GM21723 (cell line): Measurements from ENCODE around the gene CDK18.

ENCODE experiments used
- ATAC-seq: cut with Tn5 transposase; IDR thresholded peaks from one replicate; pipeline ENCODE4 v1.9.1; 2021; ENCODE audit warnings: mild to moderate bottlenecking, moderate library complexity; ENCODE audit not compliant: unreplicated experiment

CDK18 gene

GRCh38 chr1:205567716-205568115, 63.2 kb downstream of the CDK18 start:
- ATAC-seq, result no peak

- no peak for ATAC-seq
Observed at GRCh38 chr1:205568135-205568468, 63.6 kb downstream of the CDK18 start.

- ATAC-seq, result no peak
Observed at GRCh38 chr1:205568469-205569361, 64.2 kb downstream of the CDK18 start.

- no peak for ATAC-seq
Observed at GRCh38 chr1:205569411-205570172, 65.1 kb downstream of the CDK18 start.

- ATAC-seq, result no peak
Observed at GRCh38 chr1:205570173-205570501, 65.7 kb downstream of the CDK18 start.

GRCh38 chr1:205570796-205571537, 66.5 kb downstream of the CDK18 start:
- no peak for ATAC-seq

GRCh38 chr1:205571747-205572146, 67.3 kb downstream of the CDK18 start:
- ATAC-seq, result no peak

- ATAC-seq, result no peak
Observed at GRCh38 chr1:205572421-205572820, 68.0 kb downstream of the CDK18 start.

GRCh38 chr1:205575294-205575885, 70.9 kb downstream of the CDK18 start:
- no peak for ATAC-seq

GRCh38 chr1:205576011-205576410, 71.5 kb downstream of the CDK18 start:
- ATAC-seq, result no peak

GRCh38 chr1:205576805-205577761, 72.6 kb downstream of the CDK18 start:
- ATAC-seq, result no peak

GRCh38 chr1:205577874-205578658, 73.6 kb downstream of the CDK18 start:
- no peak for ATAC-seq

GRCh38 chr1:205578780-205579571, 74.5 kb downstream of the CDK18 start:
- no peak for ATAC-seq

GRCh38 chr1:205579711-205580110, 75.2 kb downstream of the CDK18 start:
- no peak for ATAC-seq

GRCh38 chr1:205580140-205580922, 75.9 kb downstream of the CDK18 start:
- ATAC-seq, result no peak

- ATAC-seq, result no peak
Observed at GRCh38 chr1:205580923-205581180, 76.4 kb downstream of the CDK18 start.

- no peak for ATAC-seq
Observed at GRCh38 chr1:205581321-205581980, 77.0 kb downstream of the CDK18 start.
